H1 (cell line): Measurements from ENCODE around the gene HIGD2A. TPM values are rescaled to one million over a fixed set of nuclear protein-coding genes. Genes with fewer than 3 reads are reported as not detected.

ENCODE experiments used
- CTCF ChIA-PET: fragments of 300-600 bp; sonication (Branson Sonifier 250); formaldehyde crosslinking; loops from one replicate; lab custom pipeline; 2021; ENCODE audit not compliant: partially characterized antibody; lab: Charles Lee
- POLR2A ChIA-PET: fragments of 300-600 bp; sonication (Branson Sonifier 250); formaldehyde crosslinking; loops from one replicate; lab custom pipeline; 2021; ENCODE audit warnings: inconsistent platforms; ENCODE audit not compliant: partially characterized antibody; lab: Charles Lee
- DNase-seq, 2 experiments: peaks; one replicate each; pipeline versions ENCODE4 v3.0.0 to v3.0.0-alpha.2; 2010 to 2022; ENCODE audit warnings: low spot score in 2 of 2, low read depth in 1 of 2, mixed read lengths in 1 of 2
- FAIRE-seq: peaks from 2 replicates; lab custom pipeline; 2011; peaks lifted over from hg19 to GRCh38; lab: Jason Lieb, UNC
- H2AFZ ChIP-seq: 2 replicates; pipeline ENCODE4 v1.8.1; 2012; ENCODE audit warnings: low read length, inconsistent platforms
- H2AK5ac ChIP-seq: 2 replicates; pipeline ENCODE4 v1.6.1; 2013; ENCODE audit warnings: low read depth, low read length
- H2BK120ac ChIP-seq: replicated peaks from 2 replicates; pipeline ENCODE3; 2013; ENCODE audit warnings: low read depth, low read length, inconsistent platforms
- H2BK12ac ChIP-seq: 2 replicates; pipeline ENCODE4 v1.6.1; 2013; ENCODE audit warnings: low read depth, low read length
- H2BK15ac ChIP-seq: 2 replicates; pipeline ENCODE4 v1.6.1; 2013; ENCODE audit warnings: low read length
- H2BK20ac ChIP-seq: 2 replicates; pipeline ENCODE4 v1.6.1; 2013; ENCODE audit warnings: low read length
- H2BK5ac ChIP-seq: 2 replicates; pipeline ENCODE4 v1.6.1; 2013; ENCODE audit warnings: low read depth, low read length
- H3K14ac ChIP-seq: 2 replicates; pipeline ENCODE4 v1.6.1; 2013; ENCODE audit warnings: inconsistent platforms; ENCODE audit not compliant: insufficient read length
- H3K18ac ChIP-seq: 2 replicates; pipeline ENCODE4 v1.6.1; 2013; ENCODE audit warnings: low read length; ENCODE audit errors: extremely low read depth
- H3K23ac ChIP-seq: 2 replicates; pipeline ENCODE4 v1.6.1; 2013; ENCODE audit warnings: inconsistent platforms; ENCODE audit not compliant: insufficient read length
- H3K23me2 ChIP-seq: 2 replicates; pipeline ENCODE4 v1.6.1; 2013; ENCODE audit warnings: low read depth, low read length
- H3K27ac ChIP-seq: 2 replicates; pipeline ENCODE4 v1.6.1; 2011; ENCODE audit warnings: low read depth, low read length, inconsistent platforms
- H3K27me3 ChIP-seq, 4 experiments: replicated peaks in 1 of 4; 1 replicate in 1 of 4; 2 replicates in 3 of 4; pipeline versions ENCODE4 v1.6.1 to v1.8.1; 2011 to 2013; ENCODE audit warnings: low read length in 3 of 4, mild to moderate bottlenecking in 3 of 4, inconsistent platforms in 2 of 4, mixed read lengths in 2 of 4, moderate library complexity in 1 of 4; ENCODE audit not compliant: control insufficient read depth in 3 of 4, insufficient read depth in 3 of 4; ENCODE audit errors: extremely low read depth in 1 of 4
- H3K36me3 ChIP-seq, 4 experiments: 2 replicates each; pipeline versions ENCODE4 v1.6.1 to v1.8.1; 2011 to 2013; ENCODE audit warnings: mild to moderate bottlenecking in 4 of 4, low read length in 3 of 4, moderate library complexity in 2 of 4, control low read depth in 1 of 4, inconsistent platforms in 1 of 4; ENCODE audit not compliant: insufficient read depth in 4 of 4, control insufficient read depth in 2 of 4
- H3K4ac ChIP-seq: replicated peaks from 2 replicates; pipeline ENCODE3; 2013; ENCODE audit warnings: low read length, low read depth, mixed read lengths, inconsistent platforms; ENCODE audit not compliant: insufficient read length
- H3K4me1 ChIP-seq, 4 experiments: replicated peaks in 1 of 4; 1 replicate in 1 of 4; 2 replicates in 3 of 4; pipeline versions ENCODE4 v1.6.1 to v1.8.1; 2011 to 2013; ENCODE audit warnings: low read length in 3 of 4, inconsistent platforms in 2 of 4, mixed read lengths in 1 of 4; ENCODE audit not compliant: insufficient read depth in 4 of 4, control insufficient read depth in 3 of 4
- H3K4me2 ChIP-seq, 2 experiments: 2 replicates each; pipeline versions ENCODE4 v1.6.1 to v1.8.1; 2011 to 2013; ENCODE audit warnings: low read depth in 2 of 2, low read length in 2 of 2, control low read depth in 1 of 2, inconsistent platforms in 1 of 2, mild to moderate bottlenecking in 1 of 2; ENCODE audit not compliant: insufficient read depth in 1 of 2
- H3K4me3 ChIP-seq, 4 experiments: fragments of 200-600, 300-600 bp in 1 of 4; sonication (generic), shearing (Covaris generic), sonication (Bioruptor Twin) in 1 of 4; 2 replicates each; pipeline versions ENCODE4 v1.5.1 to v1.8.1; 2011 to 2016; ENCODE audit warnings: low read length in 4 of 4, low read depth in 3 of 4, control low read depth in 2 of 4, inconsistent platforms in 2 of 4, mild to moderate bottlenecking in 2 of 4, mixed read lengths in 1 of 4, moderate library complexity in 1 of 4; ENCODE audit not compliant: insufficient read depth in 2 of 4; ENCODE audit errors: extremely low read depth in 1 of 4
- H3K56ac ChIP-seq: replicated peaks from 2 replicates; pipeline ENCODE3; 2013; ENCODE audit warnings: low read depth, mild to moderate bottlenecking, mixed read lengths, low read length, inconsistent platforms; ENCODE audit not compliant: insufficient read length
- H3K79me1 ChIP-seq: 2 replicates; pipeline ENCODE4 v1.6.1; 2013; ENCODE audit warnings: low read depth, low read length, control low read depth
- H3K79me2 ChIP-seq, 2 experiments: 2 replicates each; pipeline versions ENCODE4 v1.6.1 to v1.8.1; 2012 to 2013; ENCODE audit warnings: low read length in 2 of 2, mild to moderate bottlenecking in 2 of 2, inconsistent platforms in 1 of 2; ENCODE audit not compliant: insufficient read depth in 2 of 2, control insufficient read depth in 1 of 2
- H3K9ac ChIP-seq, 4 experiments: replicated peaks in 1 of 4; 1 replicate in 1 of 4; 2 replicates in 3 of 4; pipeline versions ENCODE4 v1.6.1 to v1.8.1; 2011 to 2013; ENCODE audit warnings: low read depth in 3 of 4, low read length in 3 of 4, control low read depth in 2 of 4, mild to moderate bottlenecking in 2 of 4, moderate library complexity in 2 of 4, inconsistent platforms in 1 of 4; ENCODE audit errors: extremely low read depth in 1 of 4
- H3K9me3 ChIP-seq, 2 experiments: 2 replicates each; pipeline versions ENCODE4 v1.6.1 to v1.8.1; 2012 to 2013; ENCODE audit warnings: mild to moderate bottlenecking in 2 of 2, moderate library complexity in 2 of 2, control low read depth in 1 of 2, inconsistent platforms in 1 of 2, low read depth in 1 of 2, low read length in 1 of 2, mixed read lengths in 1 of 2; ENCODE audit not compliant: insufficient read depth in 2 of 2
- H4K20me1 ChIP-seq, 2 experiments: replicated peaks in 1 of 2; 2 replicates each; pipeline versions ENCODE3 to v1.8.1; 2011 to 2013; ENCODE audit warnings: inconsistent platforms in 2 of 2, low read length in 2 of 2, mild to moderate bottlenecking in 1 of 2; ENCODE audit not compliant: insufficient read depth in 2 of 2, control insufficient read depth in 1 of 2
- H4K5ac ChIP-seq: 2 replicates; pipeline ENCODE4 v1.6.1; 2013; ENCODE audit warnings: low read length, low read depth, mixed read lengths, inconsistent platforms; ENCODE audit not compliant: insufficient read length
- H4K8ac ChIP-seq: 2 replicates; pipeline ENCODE4 v1.8.0; 2013; ENCODE audit warnings: mild to moderate bottlenecking, moderate library complexity, low read length, inconsistent platforms; ENCODE audit not compliant: insufficient read depth; ENCODE audit errors: extremely low read depth
- H4K91ac ChIP-seq: replicated peaks from 2 replicates; pipeline ENCODE3; 2013; ENCODE audit warnings: low read length, mixed read lengths, inconsistent platforms; ENCODE audit not compliant: insufficient read length
- CEBPB ChIP-seq: IDR thresholded peaks from 2 replicates; pipeline ENCODE4 v1.6.1; 2012; ENCODE audit warnings: low read depth, low read length
- HDAC2 ChIP-seq, 2 experiments: fragments of 300-600 bp in 1 of 2; sonication (generic) in 1 of 2; IDR thresholded peaks; 2 replicates each; pipeline ENCODE4 v1.6.1; 2011 to 2012; ENCODE audit warnings: low read depth in 2 of 2, low read length in 2 of 2, mild to moderate bottlenecking in 2 of 2, moderate library complexity in 2 of 2, borderline replicate concordance in 1 of 2, inconsistent platforms in 1 of 2
- JUN ChIP-seq: IDR thresholded peaks from 2 replicates; pipeline ENCODE4 v1.6.1; 2011; ENCODE audit warnings: low read depth, mild to moderate bottlenecking, improper control_type of control experiment, low read length
- WGBS, 2 experiments: shearing (Covaris generic) in 1 of 2; methylation state at CpG; one replicate each; pipeline versions ENCODE4 v1.1.6 to v1.1.7; 2013 to 2015; ENCODE audit warnings: low lambda C conversion rate in 2 of 2, mixed read lengths in 2 of 2, inconsistent platforms in 1 of 2, low coverage in 1 of 2, missing lambda C conversion rate in 1 of 2; ENCODE audit not compliant: insufficient replicate concordance in 2 of 2, insufficient coverage in 1 of 2, insufficient read length in 1 of 2; ENCODE audit errors: extremely low coverage in 1 of 2, missing lambda C conversion rate in 1 of 2; 5-methylcytosine and 5-hydroxymethylcytosine counted together
- polyA plus RNA-seq, 7 experiments: library from polyadenylated mRNA; depleted of rRNA in 3 of 7; stranded (reverse) in 5 of 7; unstranded in 2 of 7; fragments of >200 nt in 5 of 7; fragments of 200-250 nt in 2 of 7; gene quantifications; 1 replicate in 5 of 7; 2 replicates in 1 of 7; 4 replicates in 1 of 7; pipeline versions ENCODE4 v1.2.1 to v1.2.3, GENCODE V29; 2011 to 2013; ENCODE audit warnings: missing spikeins in 2 of 7, mixed read lengths in 2 of 7
- total RNA-seq: library from RNA; stranded (reverse); fragmentation: NEBNext Ultra II Directional; extraction: Animal tissue kit (Norgen Biotek cat#: 25700); gene quantifications from 2 replicates; pipeline ENCODE4 v1.2.1, GENCODE V29; 2021

The HIGD2A gene
- total and polyA plus RNA-seq, 2 of the 8 experiments (the other 6 are each of a cell fraction or from before 2014, with no cell fraction given) = 95.5 to 264 TPM

- Histone ChIP-seq H3K9me3 (no peaks in the 10 kb centered on the region), H3K23me2 (peaks cover 3% of the 10 kb centered on the region; the same call in 1 of the 2 replicates), H3K4ac (no peak overlapping the region), H3K36me3 (peaks cover 0 to 6% (median 3%) of the 10 kb centered on the region in 4 experiments; a peak in 3 of 8 replicates), H3K27ac (no peak overlapping the region), H3K4me3 (no peak overlapping the region), H3K79me2 (no peaks in the 10 kb centered on the region), H2AK5ac (no peak overlapping the region), H3K56ac (no peak overlapping the region), H2BK15ac (no peak overlapping the region), H4K20me1 (peaks cover 0 to 3% of the 10 kb centered on the region in 2 experiments), H3K14ac (no peak overlapping the region), H4K8ac (no peak overlapping the region), H3K4me1 (no peaks in the 10 kb centered on the region), H3K79me1 (no peaks in the 10 kb centered on the region), H4K91ac (no peak overlapping the region), H2BK12ac (no peak overlapping the region), H2AFZ (no peak overlapping the region), H3K23ac (no peak overlapping the region), H2BK20ac (no peak overlapping the region), H2BK120ac (no peak overlapping the region), H3K27me3 (peaks cover 0 to 5% (median 2%) of the 10 kb centered on the region in 4 experiments; a peak in 5 of 7 replicates), H3K18ac (no peak overlapping the region), H3K9ac (no peak overlapping the region), H3K4me2 (no peak overlapping the region), H2BK5ac (no peak overlapping the region), H4K5ac (no peak overlapping the region)
- DNase-seq (no peak), FAIRE-seq (no peak)
- ChIA-PET CTCF (interaction anchor here (1.0 to 1.1 kb wide), 2 partner anchors 17 to 642 kb away, joined by 3 to 4 read pairs; no protein-coding TSS in a partner anchor), POLR2A (interaction anchor here (1.2 to 10.1 kb wide), 3 partner anchors 10 to 164 kb away, joined by 3 to 93 read pairs (median 15); partner anchors contain the start of genes HIGD2A, KIAA1191 and NOP16)
- TF ChIP-seq JUN (no peak), CEBPB (no peak), HDAC2 (IDR thresholded peaks at IDR 0.05; ENCODE audit: borderline replicate concordance in 1 of 2, low read depth in 2 of 2, low read length in 2 of 2) (no peak)
- 88% methylated on average over 13 of the region's 13 CpGs; no CpG with 5 or more reads in 1 of the 2 experiments for WGBS, 2 experiments
Observed at GRCh38 chr5:176371621-176372539, 16.7 kb upstream of the HIGD2A start.
